Cerebellar cortex (tissue), 1 donor: Measurements from ENCODE around the gene ACVR2B.

ENCODE experiments used
- DNase-seq: peaks from one replicate; pipeline ENCODE4 v3.0.0-alpha.2; 2015; ENCODE audit warnings: low spot score

Gene ACVR2B

GRCh38 chr3:38458796-38459498, 5.3 kb downstream of the ACVR2B start:
- DNase-seq = peak; percentile 45

GRCh38 chr3:38459499-38460048, 5.9 kb downstream of the ACVR2B start:
- DNase-seq = peak; percentile 37

GRCh38 chr3:38460377-38461270, 6.9 kb downstream of the ACVR2B start:
- peak; percentile 78 for DNase-seq

- DNase-seq = no peak
Measured at GRCh38 chr3:38465588-38466154, 12.0 kb downstream of the ACVR2B start.

GRCh38 chr3:38468765-38469164, 15.1 kb downstream of the ACVR2B start:
- DNase-seq = peak; percentile 97

GRCh38 chr3:38469852-38470251, 16.2 kb downstream of the ACVR2B start:
- DNase-seq = no peak

- DNase-seq = no peak
Measured at GRCh38 chr3:38471260-38471857, 17.7 kb downstream of the ACVR2B start.

- no peak for DNase-seq
Measured at GRCh38 chr3:38472342-38472741, 18.7 kb downstream of the ACVR2B start.

- no peak for DNase-seq
Measured at GRCh38 chr3:38473229-38473628, 19.5 kb downstream of the ACVR2B start.

GRCh38 chr3:38474928-38475605, 21.4 kb downstream of the ACVR2B start:
- DNase-seq = no peak

GRCh38 chr3:38475716-38476115, 22.0 kb downstream of the ACVR2B start:
- no peak for DNase-seq

- no peak for DNase-seq
Measured at GRCh38 chr3:38476157-38476756, 22.6 kb downstream of the ACVR2B start.

GRCh38 chr3:38477057-38477820, 23.5 kb downstream of the ACVR2B start:
- no peak for DNase-seq

GRCh38 chr3:38477839-38478450, 24.3 kb downstream of the ACVR2B start:
- DNase-seq = no peak

GRCh38 chr3:38478901-38479300, 25.2 kb downstream of the ACVR2B start:
- no peak for DNase-seq

GRCh38 chr3:38479431-38480092, 25.9 kb downstream of the ACVR2B start:
- peak; percentile 87 for DNase-seq

GRCh38 chr3:38480093-38480445, 26.4 kb downstream of the ACVR2B start:
- DNase-seq = no peak

- no peak for DNase-seq
Measured at GRCh38 chr3:38480930-38481329, 27.2 kb downstream of the ACVR2B start.

- no peak for DNase-seq
Measured at GRCh38 chr3:38482951-38483350, 29.3 kb downstream of the ACVR2B start.
